GM21529 (cell line): Measurements from ENCODE around the gene STRC.
A peak's percentile ranks its signal among the peaks of the same experiment; 100 is the strongest.
"Not testable (repeated sequence)": the region's sequence is repeated elsewhere in the genome, so short reads cannot be mapped to it uniquely, and the experiment has no call there.

Experiments used
- ATAC-seq: cut with Tn5 transposase; IDR thresholded peaks from one replicate; pipeline ENCODE4 v1.9.1; 2021; ENCODE audit not compliant: unreplicated experiment

STRC gene

DNA sequence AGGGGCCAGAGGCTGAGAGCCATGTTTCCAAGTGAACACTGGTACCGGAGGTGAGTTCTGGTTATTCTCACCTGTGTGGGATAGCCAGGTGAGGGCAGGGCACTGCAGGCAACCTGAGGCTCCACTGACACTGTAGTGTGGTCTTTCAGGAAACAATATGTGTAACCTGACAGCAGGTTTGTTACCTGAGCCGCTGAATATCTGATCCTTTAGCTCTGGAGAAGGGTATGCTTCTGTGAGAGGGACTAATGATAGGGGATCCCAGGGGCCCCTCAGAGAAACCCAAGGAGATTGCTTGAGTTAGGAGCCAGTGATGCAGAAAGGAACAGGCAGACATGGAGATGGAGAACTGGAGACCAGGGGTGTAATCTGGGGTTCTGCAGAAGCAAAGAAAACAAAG lies at the start of gene STRC:
Gene STRC, minus strand, starts transcription at position 101 of the 400 bp plus-strand sequence. Its CDS starts 78 bp downstream, at position 23.
- ATAC-seq: not testable (repeated sequence)

DNA sequence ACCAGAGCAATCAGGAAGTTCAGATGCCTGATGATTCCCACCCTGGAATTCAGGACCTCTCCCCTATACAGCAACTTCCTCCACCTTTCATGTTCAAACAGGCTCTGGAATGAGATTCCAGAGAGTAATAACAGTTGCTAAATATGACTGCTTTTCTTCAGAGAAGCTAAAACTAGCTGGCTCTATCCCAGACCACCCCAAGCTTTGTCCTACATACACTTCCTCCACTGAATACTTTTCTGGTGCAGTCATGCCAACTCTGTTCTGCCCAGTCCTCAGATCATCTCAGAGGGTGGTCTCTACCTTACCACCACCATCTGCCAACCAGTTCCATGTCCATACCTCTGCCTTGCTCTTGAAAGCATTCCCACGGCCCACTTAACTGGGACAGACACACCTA lies 47.6 kb upstream of the STRC start:
- ATAC-seq: not testable (repeated sequence)

DNA sequence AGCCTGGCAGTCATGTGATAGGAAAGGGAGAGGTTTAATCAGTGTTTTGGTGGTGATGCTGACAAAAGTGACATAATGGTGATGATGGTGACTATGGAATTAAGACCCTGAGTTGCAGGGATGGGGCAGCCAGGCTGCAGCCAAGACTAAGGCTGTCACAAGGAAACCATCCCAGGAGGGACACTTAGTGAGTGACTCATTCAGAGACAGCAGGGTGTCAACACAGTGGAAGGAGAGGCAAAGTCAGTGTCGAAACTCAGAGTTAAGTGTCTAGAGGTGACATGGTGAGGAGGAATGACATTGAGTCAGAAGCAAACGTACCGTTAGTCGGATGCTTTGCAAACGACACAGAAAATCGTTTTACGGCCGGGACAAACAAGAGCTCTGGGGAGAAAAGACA lies 44.7 kb upstream of the STRC start:
- not testable (repeated sequence) for ATAC-seq

DNA sequence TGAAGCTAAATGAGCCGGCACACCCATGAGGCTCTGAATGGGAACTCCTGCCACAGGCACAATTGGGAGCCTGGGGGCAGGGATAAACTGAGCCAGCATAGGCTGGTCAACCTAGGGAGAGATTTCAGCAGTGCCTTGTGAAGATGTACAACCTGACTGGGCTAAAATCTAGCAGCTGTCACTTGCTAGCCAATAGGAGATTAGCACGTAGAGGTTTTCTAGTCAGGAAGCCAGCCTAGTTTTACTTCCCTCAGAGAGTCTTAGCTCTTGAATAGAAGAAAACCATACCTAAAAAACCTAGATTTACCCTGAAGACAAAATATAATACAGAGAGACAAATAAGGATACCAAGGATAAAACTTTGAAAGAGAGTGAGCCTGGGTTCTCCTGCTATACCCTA lies 43.7 kb upstream of the STRC start:
- ATAC-seq: not testable (repeated sequence)

DNA sequence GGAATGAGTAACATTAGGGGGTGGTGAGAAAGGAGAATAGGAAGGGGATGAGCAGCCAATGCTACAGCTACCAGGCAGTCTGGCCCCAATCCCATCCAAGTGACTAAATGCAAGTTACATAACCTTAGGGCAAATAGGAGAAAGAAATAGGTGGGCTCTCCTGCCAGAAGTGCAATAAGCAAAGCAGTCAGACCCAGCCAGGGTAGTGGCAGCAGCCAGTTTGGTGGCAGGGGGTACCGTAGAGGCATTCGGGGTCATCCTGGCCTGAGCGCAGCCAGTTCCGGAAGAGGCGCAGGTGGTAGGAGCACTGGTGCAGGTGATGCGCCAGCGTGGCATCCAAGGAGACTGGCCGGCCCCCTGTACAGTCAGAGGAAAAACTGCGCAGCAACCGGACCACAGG lies 41.1 kb upstream of the STRC start:
- ATAC-seq: not testable (repeated sequence)

DNA sequence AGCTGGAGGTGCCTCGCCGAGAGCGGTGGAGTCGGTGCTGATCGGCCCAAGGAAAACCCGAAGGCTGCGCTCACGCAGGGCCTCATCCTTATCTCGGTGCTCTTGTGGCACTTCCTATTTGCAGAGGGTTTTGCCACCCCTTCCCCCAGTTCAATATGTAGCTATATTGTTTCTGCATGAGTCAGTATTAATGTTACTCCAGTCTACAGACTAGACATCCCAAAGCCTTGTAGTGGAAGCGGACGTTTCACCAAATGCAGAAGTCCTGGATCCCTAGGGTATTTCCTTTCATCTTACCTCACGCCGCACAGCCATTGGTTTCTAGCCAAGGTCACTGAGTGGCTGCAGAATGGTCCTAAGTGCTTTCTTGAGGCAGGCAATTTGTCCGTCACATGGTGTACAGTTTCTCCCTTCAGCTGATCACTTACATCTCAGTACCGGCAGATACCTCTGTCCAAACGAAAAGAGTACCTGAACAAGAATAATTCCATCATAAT lies 30.9 kb upstream of the STRC start:
- ATAC-seq: not testable (repeated sequence)

DNA sequence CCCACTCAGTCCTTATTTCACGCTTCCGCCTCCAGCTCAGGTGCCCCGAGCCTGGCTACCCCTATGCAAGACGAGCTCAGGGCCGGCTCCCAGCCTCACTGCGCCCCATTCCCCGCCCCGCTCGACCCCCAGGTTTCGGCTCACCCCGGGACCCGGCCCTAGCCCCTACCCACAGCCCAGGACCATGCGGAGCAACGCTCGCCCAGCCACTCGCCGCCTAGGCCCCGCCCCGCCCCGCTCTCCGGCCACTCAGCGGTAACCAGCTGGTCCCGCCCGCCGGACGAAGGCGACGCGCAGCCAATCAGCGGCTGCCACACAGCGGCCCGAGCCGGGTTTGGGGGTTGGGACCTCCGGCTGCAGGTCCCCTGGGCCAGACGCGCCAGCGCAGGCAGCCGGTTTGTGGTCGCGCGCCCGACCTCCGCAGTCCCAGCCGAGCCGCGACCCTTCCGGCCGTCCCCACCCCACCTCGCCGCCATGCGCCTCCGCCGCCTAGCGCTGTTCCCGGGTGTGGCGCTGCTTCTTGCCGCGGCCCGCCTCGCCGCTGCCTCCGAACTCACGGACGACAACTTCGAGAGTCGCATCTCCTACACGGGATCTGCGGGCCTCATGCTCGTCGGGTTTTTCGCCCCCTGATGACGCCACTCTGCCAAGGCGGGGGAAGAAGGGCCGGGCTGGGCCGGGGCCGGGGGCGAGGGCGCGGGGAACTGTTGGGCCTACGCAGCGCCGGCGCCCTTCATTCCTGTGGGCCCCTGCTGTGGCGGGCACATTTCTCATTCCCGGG lies 30.2 kb upstream of the STRC start, which contains the start of gene CATSPER2:
Gene CATSPER2, minus strand, starts transcription at position 196 of the 781 bp plus-strand sequence. CDS start 783 bp downstream, outside the sequence.
- ATAC-seq: no peak

DNA sequence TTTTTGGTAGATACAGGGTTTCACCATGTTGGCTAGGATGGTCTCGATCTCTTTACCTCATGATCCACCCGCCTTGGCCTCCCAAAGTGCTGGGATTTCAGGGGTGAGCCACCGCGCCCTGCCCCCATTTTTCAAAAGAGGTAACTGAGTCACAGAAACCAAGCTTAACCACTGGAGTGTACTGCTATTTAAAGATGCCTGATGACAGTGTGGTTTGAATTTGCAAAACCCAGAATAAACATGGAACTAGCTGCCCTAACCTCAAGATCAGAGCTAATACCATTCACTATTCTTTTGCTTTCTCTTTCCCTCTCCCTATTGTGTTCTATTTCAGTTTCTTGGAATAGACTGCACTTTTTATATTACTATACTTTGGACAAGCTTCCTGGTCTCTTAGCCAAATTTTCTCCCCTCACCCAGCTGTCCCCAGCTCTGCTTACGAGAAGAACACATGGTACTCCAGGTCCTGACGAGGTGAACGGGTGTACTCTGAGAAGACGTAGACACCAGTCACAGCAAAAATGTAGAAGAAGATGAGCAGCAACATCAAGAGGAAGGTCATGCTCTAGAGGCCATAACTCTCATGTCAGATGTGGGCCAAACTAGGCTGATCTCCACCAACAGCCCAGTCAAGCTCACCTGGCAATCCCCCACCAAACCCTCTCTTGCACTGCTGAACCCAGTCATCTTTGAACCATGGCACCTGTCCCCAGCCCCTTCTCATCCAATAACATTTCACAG lies 20.0 kb upstream of the STRC start:
- ATAC-seq: not testable (repeated sequence)

DNA sequence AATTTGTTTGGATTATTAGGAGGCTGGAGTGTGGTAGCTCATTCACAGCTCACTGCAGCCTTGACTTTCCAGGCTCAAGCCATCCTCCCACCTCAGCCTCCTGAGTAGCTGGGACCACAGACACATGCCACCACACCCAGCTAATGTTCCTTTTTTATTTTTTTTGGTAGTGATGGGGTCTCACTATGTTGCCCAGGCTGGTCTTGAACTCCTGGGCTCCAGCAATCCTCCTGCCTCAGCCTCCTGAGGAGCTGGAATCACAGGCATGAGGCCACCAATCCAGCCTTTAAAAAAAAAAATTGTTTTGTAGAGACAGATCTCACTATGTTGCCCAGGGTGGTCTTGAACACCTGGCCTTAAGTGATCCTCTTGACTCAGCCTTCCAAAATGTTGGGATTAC lies 8.3 kb upstream of the STRC start:
- not testable (repeated sequence) for ATAC-seq

DNA sequence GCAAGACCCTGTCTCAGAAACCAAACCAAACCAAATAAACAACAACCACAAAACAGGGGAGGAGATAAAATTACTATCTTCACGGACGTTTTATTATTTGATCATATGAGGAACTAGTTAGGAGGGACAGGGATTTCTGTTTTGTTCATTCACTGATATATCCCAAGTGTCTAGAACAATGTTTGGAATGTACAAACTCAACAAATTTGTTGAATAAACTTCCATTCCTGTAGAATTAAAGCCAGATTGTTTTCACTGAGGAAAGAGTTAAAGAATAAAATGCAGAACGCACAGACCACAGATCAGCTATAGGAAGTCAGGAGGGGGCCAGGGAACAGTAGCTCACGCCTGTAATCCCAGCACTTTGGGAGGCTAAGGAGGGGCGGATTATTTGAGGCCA lies 6.5 kb upstream of the STRC start:
- no peak for ATAC-seq

DNA sequence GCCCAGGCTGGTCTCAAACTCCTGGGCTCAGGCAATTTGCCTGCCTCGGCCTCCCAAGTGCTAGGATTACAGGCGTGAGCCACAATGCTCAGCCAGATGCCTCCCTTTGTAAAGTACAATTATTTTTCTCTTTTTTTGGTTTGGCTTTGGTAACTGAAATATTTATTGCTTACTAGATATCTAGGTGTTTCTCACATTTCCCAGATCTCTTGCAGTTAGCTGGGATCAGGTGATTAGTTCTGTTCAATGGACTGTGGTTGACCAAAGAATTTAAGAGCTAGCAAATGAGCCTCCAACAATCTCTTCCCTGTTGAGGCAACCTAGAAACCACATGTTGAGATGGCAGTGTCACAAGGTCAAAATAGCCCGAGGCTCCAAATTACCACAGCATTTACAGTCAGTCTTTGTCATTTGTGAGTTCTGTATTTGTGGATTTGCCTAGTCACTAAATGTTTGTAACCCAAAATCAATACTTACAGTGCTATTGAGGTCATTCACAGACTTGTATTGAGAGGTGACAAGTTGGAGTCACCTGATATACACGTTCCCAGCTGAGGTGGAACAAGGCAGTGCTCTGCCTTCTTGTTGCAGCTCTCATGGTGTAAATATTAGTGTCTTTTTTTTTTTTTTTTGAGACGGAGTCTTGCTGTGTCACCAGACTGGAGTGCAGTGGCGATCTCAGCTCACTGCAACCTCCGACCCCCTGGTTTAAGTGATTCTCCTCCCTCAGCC lies 3.6 kb upstream of the STRC start:
- ATAC-seq: not testable (repeated sequence)

DNA sequence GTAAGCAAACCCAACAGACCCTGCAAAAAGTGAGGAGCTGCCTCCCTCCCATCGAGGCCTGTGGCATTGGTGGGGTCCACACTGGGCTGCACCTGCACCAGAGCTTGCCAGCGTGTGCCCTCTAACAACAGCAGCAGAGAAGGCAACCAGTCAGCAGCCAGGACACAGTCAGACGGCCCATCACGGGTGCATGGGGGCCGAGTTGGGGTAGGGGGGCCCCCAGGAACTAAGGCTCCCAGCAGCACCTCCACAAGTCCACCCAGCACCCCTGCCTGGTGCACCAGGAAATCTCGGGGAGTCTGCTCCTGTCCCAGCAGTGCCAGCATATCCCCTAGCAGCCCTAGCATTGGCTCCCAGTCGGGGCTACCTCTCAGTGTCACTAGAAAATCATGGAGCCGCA lies 850 bp downstream of the STRC start:
- not testable (repeated sequence) for ATAC-seq

DNA sequence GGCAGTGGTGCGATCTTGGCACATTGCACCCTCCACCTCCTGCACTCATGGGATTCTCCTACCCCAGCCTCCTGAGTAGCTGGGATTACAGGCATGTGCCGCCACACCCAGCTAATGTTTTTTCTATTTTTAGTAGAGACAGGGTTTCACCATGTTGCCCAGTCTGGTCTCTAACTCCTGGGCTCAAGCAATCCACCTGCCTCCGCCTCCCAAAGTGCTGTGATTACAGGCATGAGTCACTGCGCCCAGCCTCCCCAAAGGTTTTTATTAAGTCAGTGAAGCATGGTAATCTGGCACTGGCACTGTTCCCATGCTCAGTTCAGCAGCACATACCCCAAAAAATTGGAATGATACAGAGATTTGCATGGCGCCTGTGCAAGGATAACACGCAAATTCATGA lies 16.4 kb downstream of the STRC start:
- ATAC-seq: not testable (repeated sequence)

DNA sequence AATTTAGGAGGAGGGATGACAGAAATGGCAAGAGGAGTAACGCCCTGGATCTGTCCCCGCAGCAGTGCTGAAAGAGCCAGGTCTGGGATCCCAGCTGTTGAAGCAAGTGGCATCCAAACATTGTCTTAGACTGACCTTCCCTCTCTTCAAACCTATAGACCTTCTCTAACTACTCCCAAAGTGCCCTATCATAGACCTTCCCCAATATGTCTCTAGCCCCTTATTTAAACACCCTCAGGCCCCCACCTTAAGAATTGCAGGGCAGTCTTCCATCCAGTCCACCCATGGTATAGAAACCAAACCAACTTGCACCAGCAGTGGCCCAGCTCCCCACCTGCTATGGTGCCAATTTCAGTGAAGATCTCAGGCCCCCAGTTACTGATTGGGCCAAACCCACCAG lies 18.4 kb downstream of the STRC start:
- ATAC-seq: not testable (repeated sequence)

DNA sequence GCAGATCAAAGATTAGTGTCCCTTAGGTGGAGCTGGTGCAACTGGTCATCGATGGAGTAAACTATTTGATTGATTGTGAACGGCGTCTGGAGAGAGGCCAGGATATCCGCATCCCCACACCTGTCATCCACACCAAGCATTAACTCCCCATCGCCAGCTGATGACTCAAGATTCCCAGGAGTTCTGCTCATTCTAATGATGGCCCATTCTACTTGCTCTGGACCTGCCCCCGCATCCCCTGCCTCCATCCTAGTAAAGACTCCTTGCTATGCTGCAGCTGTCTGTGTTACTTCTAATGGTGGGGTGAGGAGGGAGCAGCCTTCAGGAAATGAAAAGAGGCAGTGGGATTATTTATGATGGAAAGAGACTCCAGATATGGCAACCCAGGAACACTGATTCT lies 19.5 kb downstream of the STRC start:
- not testable (repeated sequence) for ATAC-seq

DNA sequence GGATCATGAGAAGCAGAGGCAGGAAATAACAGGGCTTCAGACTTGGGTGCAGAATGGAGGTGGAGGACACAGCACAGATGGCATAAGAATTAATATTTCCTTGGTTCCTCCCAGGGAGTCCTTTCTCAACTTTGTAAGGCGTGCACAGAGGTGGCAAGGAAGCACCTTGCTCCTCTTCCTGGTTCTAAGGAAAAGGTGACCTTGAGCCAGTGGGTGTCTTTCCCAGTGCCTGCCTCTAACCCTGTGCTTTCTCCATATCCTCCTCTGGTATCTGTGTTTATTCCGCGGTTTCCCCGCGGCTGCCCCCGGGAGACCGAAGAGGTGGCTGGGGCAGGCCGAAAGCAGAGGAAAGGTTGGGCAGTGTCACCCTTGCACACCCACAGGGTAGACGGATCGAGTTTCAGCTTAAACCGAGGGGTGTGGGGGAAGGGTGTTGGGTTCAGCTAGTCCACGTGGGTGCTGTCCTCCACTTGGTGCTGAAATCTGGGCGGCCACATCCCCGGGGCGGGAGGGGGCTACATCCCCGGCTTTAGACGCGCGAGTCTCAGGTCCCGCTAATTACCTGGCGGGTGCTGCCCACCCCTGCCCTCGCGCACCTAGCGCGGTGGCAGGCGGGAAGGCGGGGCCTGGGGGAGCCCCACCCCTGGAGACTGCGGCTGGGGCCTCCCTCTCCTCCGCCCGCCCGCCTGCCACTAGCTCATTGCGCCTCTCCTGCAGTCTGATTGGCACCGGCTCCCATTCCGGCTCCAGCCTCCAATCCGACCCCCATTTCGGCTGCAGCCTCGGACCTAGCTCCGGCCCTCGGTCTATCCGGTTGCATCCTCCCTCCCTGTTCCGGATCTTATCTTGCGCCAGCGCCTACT lies 25.0 kb downstream of the STRC start, which contains the start of gene CKMT1B:
Gene CKMT1B, plus strand, starts transcription at position 700 of the 863 bp plus-strand sequence. CDS start 192 bp downstream, outside the sequence.
- ATAC-seq: not testable (repeated sequence)

DNA sequence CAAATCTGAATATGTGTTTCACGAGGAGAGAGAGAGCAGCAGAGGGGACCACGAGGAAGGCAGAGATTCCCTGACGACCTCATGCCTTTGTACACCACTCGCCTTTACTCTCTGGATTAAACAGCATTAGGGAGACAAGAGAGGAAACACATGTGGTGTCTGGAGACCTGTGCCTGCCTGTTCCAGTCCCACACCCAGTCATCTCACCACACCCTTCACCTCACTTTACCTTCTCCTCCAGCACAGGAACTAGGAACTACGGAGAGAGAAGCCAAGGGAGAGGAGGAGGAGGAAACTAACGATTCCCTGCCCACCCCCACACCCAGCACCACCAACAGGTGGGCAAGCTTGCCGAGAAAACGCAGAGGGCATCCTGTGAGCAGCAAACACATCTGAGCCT lies 25.8 kb downstream of the STRC start:
- not testable (repeated sequence) for ATAC-seq

DNA sequence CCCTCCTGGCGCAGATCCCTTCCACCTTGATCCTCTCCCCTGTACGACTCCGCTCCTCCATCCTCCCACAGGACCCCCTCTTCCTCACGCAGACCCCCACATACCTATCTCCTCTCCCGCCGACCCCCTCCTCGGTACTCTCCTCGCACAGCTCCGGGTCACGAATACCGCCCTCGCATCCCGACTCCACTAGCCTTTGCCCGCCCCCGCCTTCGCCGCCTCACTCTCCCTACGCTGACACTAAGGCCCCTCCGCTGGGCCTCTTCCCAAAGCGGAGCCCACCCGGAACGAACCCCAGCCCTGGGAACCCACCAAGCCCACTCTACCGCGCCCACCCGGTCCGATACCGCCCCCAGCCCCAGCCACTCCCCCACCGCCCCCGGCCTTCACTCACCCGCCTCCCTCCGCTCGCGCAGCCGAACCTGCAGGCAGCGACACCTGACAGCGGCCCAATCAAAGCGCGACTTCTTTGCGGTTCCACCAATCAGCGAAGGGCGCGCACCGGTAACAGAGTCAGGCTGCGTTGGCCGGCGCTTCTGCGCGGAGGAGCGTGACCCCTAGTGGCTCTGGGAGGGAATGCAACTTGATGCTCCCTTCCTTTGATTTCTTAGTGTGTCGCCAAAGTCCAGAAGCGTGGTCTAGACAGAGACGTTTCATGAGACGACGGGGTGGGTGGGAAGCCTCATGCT lies 28.7 kb downstream of the STRC start, which contains the start of gene PPIP5K1:
Gene PPIP5K1, minus strand, starts transcription at position 431 of the 689 bp plus-strand sequence. CDS start 5,704 bp downstream, outside the sequence.
- ATAC-seq: peak; percentile 96

DNA sequence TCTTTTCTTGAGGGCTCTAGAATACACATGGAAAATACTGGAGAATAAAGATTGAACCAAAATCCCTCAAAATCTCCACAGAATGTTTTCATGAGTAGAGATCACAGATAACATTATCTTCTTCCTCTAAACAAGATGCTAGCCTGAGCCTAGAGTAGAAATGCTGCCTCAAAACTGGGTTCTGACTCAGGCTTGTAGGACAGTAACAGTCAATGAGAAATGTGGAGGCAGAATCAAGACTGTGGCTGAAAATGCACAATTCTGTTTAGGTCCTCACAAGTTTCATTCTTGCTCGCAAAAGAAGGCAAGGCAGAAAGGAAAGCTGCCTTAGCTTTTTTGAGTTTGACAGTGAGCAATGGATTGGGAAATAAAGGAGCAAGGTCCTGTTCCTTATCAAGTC lies 44.0 kb downstream of the STRC start:
- not testable (repeated sequence) for ATAC-seq
